GM12878 (cell line): ENCODE results near the gene SUPT3H. TPM values are rescaled to one million over a fixed set of nuclear protein-coding genes. Genes with fewer than 3 reads are reported as not detected.

Experiments
- ATAC-seq: fragments of 200-7000 bp; cut with Tn5 transposase; 3 replicates; pipeline ENCODE4 v1.9.1; 2020; ENCODE audit warnings: mild to moderate bottlenecking, moderate library complexity
- BruUV-seq: library from RNA; stranded (reverse); fragments of 400-500 nt; replicated peaks from 2 replicates; lab custom pipeline; 2021; lab: Mats Ljungman, UMichigan
- CTCF ChIA-PET: fragments of 300-600 bp; sonication (Branson Sonifier 250); formaldehyde crosslinking; extraction: SDS; loops from one replicate; lab custom pipeline; 2021; ENCODE audit warnings: inconsistent platforms; lab: Yijun Ruan, JAX
- POLR2A ChIA-PET: fragments of 350-600 bp; formaldehyde crosslinking; extraction: SDS; loops from one replicate; lab custom pipeline; 2021; ENCODE audit warnings: inconsistent platforms; lab: Charles Lee
- RAD21 ChIA-PET: fragments of 300-600 bp; sonication (Branson Sonifier 250); formaldehyde crosslinking; loops from one replicate; lab custom pipeline; 2023; ENCODE audit warnings: antibody characterized with exemption; ENCODE audit not compliant: unreplicated experiment; lab: Charles Lee
- SMC1A ChIA-PET: fragments of 300-600 bp; sonication (Branson Sonifier 250); formaldehyde crosslinking; loops from one replicate; lab custom pipeline; 2023; ENCODE audit not compliant: unreplicated experiment, uncharacterized antibody; lab: Charles Lee
- DNase-seq: peaks from one replicate; pipeline ENCODE4 v3.0.0-alpha.2; 2011; ENCODE audit warnings: low read depth, low spot score
- FAIRE-seq: peaks from 3 replicates; lab custom pipeline; 2011; peaks lifted over from hg19 to GRCh38; lab: Jason Lieb, UNC
- H2AFZ ChIP-seq: 2 replicates; pipeline ENCODE4 v1.6.0; 2011; ENCODE audit warnings: low read depth, low read length, control low read depth; ENCODE audit not compliant: control insufficient read depth
- H3K27ac ChIP-seq: 2 replicates; pipeline ENCODE4 v1.5.1; 2011; ENCODE audit warnings: control low read depth; ENCODE audit not compliant: control insufficient read depth, insufficient read depth
- H3K27me3 ChIP-seq, 2 experiments: replicated peaks in 1 of 2; 2 replicates each; pipeline versions ENCODE4 v1.6.0 to v1.6.1; 2011; ENCODE audit warnings: low read length in 1 of 2; ENCODE audit not compliant: control insufficient read depth in 2 of 2, insufficient read depth in 2 of 2
- H3K36me3 ChIP-seq, 2 experiments: 2 replicates each; pipeline ENCODE4 v1.5.1; 2011; ENCODE audit warnings: low read length in 1 of 2; ENCODE audit not compliant: control insufficient read depth in 2 of 2, insufficient read depth in 2 of 2
- H3K4me1 ChIP-seq: 2 replicates; pipeline ENCODE4 v1.6.1; 2011; ENCODE audit warnings: mild to moderate bottlenecking, low read length, moderate library complexity, mixed read lengths; ENCODE audit not compliant: control insufficient read depth, insufficient read depth
- H3K4me2 ChIP-seq: 2 replicates; pipeline ENCODE4 v1.6.0; 2011; ENCODE audit warnings: control low read depth; ENCODE audit not compliant: control insufficient read depth, insufficient read depth
- H3K4me3 ChIP-seq: fragments of 200-600 bp; sonication (generic); 2 replicates; pipeline ENCODE4 v1.5.1; 2016
- H3K79me2 ChIP-seq: 2 replicates; pipeline ENCODE4 v1.6.0; 2011; ENCODE audit warnings: low read length; ENCODE audit not compliant: control insufficient read depth, insufficient read depth
- H3K9ac ChIP-seq: 2 replicates; pipeline ENCODE4 v1.8.0; 2011; ENCODE audit warnings: low read length, control low read depth, mixed read lengths; ENCODE audit not compliant: control insufficient read depth, insufficient read depth
- H3K9me3 ChIP-seq: replicated peaks from 3 replicates; pipeline ENCODE4 v1.5.1; 2011; ENCODE audit warnings: mild to moderate bottlenecking, low read length; ENCODE audit not compliant: control insufficient read depth, insufficient read depth
- H4K20me1 ChIP-seq: 2 replicates; pipeline ENCODE4 v1.6.0; 2011; ENCODE audit not compliant: control insufficient read depth, insufficient read depth
- BRCA1 ChIP-seq: IDR thresholded peaks from 2 replicates; pipeline ENCODE4 v1.6.1; 2011; ENCODE audit warnings: low read depth, low read length, improper control_type of control experiment
- GABPA ChIP-seq: IDR thresholded peaks from 2 replicates; pipeline ENCODE4 v1.6.1; 2014; ENCODE audit warnings: antibody characterized with exemption, low read depth, mild to moderate bottlenecking, inconsistent platforms
- GATAD2B ChIP-seq: fragments of 450-650 bp; conservative IDR thresholded peaks from 2 replicates; pipeline ENCODE4 v1.6.1; 2017; ENCODE audit warnings: low read depth, mild to moderate bottlenecking, moderate library complexity
- RB1 ChIP-seq: fragments of 450-650 bp; formaldehyde crosslinking; IDR thresholded peaks from 2 replicates; pipeline ENCODE4 v1.6.1; 2017; ENCODE audit warnings: mild to moderate bottlenecking, borderline replicate concordance
- SIX5 ChIP-seq: IDR thresholded peaks from 2 replicates; pipeline ENCODE4 v1.6.1; 2011; ENCODE audit warnings: mild to moderate bottlenecking, low read depth, low read length, moderate library complexity; ENCODE audit not compliant: severe bottlenecking
- SMAD1 ChIP-seq: fragments of 450-650 bp; IDR thresholded peaks from 2 replicates; pipeline ENCODE4 v1.6.1; 2018; ENCODE audit warnings: mild to moderate bottlenecking, low read depth; ENCODE audit not compliant: partially characterized antibody
- TARDBP ChIP-seq: IDR thresholded peaks from 2 replicates; pipeline ENCODE4 v1.6.1; 2016; ENCODE audit warnings: borderline replicate concordance
- ZNF384 ChIP-seq: IDR thresholded peaks from 2 replicates; pipeline ENCODE4 v1.6.1; 2012; ENCODE audit warnings: low read depth, mild to moderate bottlenecking, low read length, improper control_type of control experiment, borderline replicate concordance
- in situ Hi-C: fragments of 300-500 bp; cut with MboI; formaldehyde crosslinking; loops from 9 replicates; pipeline ENCODE4 v1.14.3; 2018; ENCODE audit warnings: mixed read lengths
- intact Hi-C: fragments of 100-400 bp; cut with micrococcal nuclease; formaldehyde crosslinking; loops from one replicate; pipeline ENCODE4 v1.14.2; 2022; ENCODE audit not compliant: unreplicated experiment
- polyA plus RNA-seq, 11 experiments: library from polyadenylated mRNA; depleted of rRNA in 4 of 11; unstranded in 6 of 11; stranded (reverse) in 5 of 11; fragments of >200 nt; fragmentation: Nextera tagmentation in 4 of 11; fragmentation: Illumina TruSeq in 1 of 11; extraction: Ambion mirVana in 4 of 11; extraction: Trizol in 1 of 11; gene quantifications; 1 replicate in 1 of 11; 2 replicates in 10 of 11; pipeline versions ENCODE4 v1.2.1 to v1.2.3, GENCODE V29; 2011 to 2016; ENCODE audit warnings: inconsistent platforms in 2 of 11, missing spikeins in 2 of 11, low read depth in 1 of 11
- total RNA-seq, 4 experiments: library from RNA; depleted of rRNA in 3 of 4; stranded (reverse); fragments of >200 nt in 3 of 4; fragmentation: Illumina TruSeq in 1 of 4; extraction: Trizol in 1 of 4; gene quantifications; 2 replicates each; pipeline versions ENCODE4 v1.2.1 to v1.2.3, GENCODE V29; 2013 to 2021
- TF ChIP-seq, protein P1 (sequence below): fragments of 450-650 bp; IDR thresholded peaks from 2 replicates; pipeline ENCODE4 v1.6.1; 2017; ENCODE audit warnings: low read depth, mild to moderate bottlenecking, moderate library complexity
- TF ChIP-seq, protein P2 (sequence below): IDR thresholded peaks from 2 replicates; pipeline ENCODE4 v1.6.1; 2012; ENCODE audit warnings: low read depth, low read length, improper control_type of control experiment
- TF ChIP-seq, protein P3 (sequence below): fragments of 450-650 bp; IDR thresholded peaks from 2 replicates; pipeline ENCODE4 v1.6.1; 2017; ENCODE audit warnings: mild to moderate bottlenecking

The SUPT3H gene
- total and polyA plus RNA-seq, 10 of the 15 experiments (the other 5 are each of a cell fraction or from before 2014, with no cell fraction given), result 0.51 to 3.7 (median 2.0) TPM

DNA sequence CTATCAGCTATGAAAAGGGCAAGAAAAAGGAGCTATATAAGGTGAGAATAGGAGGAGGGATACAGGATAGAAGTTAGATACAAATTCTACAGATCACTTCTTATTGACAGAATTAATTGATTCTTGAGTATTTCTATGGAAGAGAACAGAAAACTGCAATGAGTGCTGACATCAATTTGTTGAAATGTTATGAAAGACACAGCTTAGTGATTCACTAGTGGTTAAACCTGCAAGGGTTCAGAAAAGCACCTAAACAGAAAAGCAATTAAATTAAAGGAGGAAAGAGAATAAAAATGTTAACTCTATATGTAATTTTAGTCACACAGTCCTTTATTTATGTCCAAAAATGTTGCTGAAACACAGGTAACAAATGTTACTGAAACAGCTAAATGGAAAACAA is 304.0 kb downstream of the SUPT3H start:
- CTCF ChIA-PET, result interaction anchor here (1.0 kb wide), 1 partner anchor 9 kb away, joined by 3 read pairs; no protein-coding TSS in a partner anchor
- TF ChIP-seq GABPA (no peak), TARDBP (no peak), ZNF384 (no peak), RB1 (no peak), BRCA1 (no peak), GATAD2B (no peak), SMAD1 (no peak), SIX5 (no peak)
- TF ChIP-seq, protein P1, sequence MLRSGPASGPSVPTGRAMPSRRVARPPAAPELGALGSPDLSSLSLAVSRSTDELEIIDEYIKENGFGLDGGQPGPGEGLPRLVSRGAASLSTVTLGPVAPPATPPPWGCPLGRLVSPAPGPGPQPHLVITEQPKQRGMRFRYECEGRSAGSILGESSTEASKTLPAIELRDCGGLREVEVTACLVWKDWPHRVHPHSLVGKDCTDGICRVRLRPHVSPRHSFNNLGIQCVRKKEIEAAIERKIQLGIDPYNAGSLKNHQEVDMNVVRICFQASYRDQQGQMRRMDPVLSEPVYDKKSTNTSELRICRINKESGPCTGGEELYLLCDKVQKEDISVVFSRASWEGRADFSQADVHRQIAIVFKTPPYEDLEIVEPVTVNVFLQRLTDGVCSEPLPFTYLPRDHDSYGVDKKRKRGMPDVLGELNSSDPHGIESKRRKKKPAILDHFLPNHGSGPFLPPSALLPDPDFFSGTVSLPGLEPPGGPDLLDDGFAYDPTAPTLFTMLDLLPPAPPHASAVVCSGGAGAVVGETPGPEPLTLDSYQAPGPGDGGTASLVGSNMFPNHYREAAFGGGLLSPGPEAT, result no peak
- TF ChIP-seq, protein P2, sequence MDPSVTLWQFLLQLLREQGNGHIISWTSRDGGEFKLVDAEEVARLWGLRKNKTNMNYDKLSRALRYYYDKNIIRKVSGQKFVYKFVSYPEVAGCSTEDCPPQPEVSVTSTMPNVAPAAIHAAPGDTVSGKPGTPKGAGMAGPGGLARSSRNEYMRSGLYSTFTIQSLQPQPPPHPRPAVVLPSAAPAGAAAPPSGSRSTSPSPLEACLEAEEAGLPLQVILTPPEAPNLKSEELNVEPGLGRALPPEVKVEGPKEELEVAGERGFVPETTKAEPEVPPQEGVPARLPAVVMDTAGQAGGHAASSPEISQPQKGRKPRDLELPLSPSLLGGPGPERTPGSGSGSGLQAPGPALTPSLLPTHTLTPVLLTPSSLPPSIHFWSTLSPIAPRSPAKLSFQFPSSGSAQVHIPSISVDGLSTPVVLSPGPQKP, result no peak
- TF ChIP-seq, protein P3, sequence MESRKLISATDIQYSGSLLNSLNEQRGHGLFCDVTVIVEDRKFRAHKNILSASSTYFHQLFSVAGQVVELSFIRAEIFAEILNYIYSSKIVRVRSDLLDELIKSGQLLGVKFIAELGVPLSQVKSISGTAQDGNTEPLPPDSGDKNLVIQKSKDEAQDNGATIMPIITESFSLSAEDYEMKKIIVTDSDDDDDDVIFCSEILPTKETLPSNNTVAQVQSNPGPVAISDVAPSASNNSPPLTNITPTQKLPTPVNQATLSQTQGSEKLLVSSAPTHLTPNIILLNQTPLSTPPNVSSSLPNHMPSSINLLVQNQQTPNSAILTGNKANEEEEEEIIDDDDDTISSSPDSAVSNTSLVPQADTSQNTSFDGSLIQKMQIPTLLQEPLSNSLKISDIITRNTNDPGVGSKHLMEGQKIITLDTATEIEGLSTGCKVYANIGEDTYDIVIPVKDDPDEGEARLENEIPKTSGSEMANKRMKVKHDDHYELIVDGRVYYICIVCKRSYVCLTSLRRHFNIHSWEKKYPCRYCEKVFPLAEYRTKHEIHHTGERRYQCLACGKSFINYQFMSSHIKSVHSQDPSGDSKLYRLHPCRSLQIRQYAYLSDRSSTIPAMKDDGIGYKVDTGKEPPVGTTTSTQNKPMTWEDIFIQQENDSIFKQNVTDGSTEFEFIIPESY, result no peak
- Histone ChIP-seq H3K36me3 (no peaks in the 10 kb centered on the region), H4K20me1 (no peaks in the 10 kb centered on the region), H3K4me1 (no peaks in the 10 kb centered on the region), H3K9ac (no peak overlapping the region), H3K79me2 (no peaks in the 10 kb centered on the region), H3K4me3 (no peak overlapping the region), H2AFZ (no peak overlapping the region), H3K27ac (no peak overlapping the region), H3K27me3 (no peaks in the 10 kb centered on the region), H3K9me3 (no peaks in the 10 kb centered on the region; the same call in 2 of the 3 replicates), H3K4me2 (no peak overlapping the region)
- ATAC-seq (no peak), FAIRE-seq (no peak), DNase-seq (no peak)
- RAD21 ChIA-PET, result no interaction called here
- POLR2A ChIA-PET, result no interaction called here
- in situ Hi-C loops, result no loop called here
- intact Hi-C loops, result loop anchor here (2.0 to 10.0 kb wide), 2 partner anchors 17 to 419 kb away; no protein-coding TSS in a partner anchor
- SMC1A ChIA-PET, result interaction anchor here (0.6 to 1.1 kb wide), 4 partner anchors 39 to 801 kb away, joined by 3 to 4 read pairs (median 3); no protein-coding TSS in a partner anchor
- BruUV-seq, result no TSS peak
